NCI-H2196 (cell line): ENCODE measurements around the gene LRRC3.

ENCODE experiments used
- DNase-seq: peaks from one replicate; lab custom pipeline; 2025; ENCODE audit not compliant: unreplicated experiment; lab: John Stamatoyannopoulos, UW

Gene LRRC3

GRCh38 chr21:44510109-44510507, 54.8 kb downstream of the LRRC3 start:
- no peak for DNase-seq

- peak; percentile 87 for DNase-seq
Observed at GRCh38 chr21:44510508-44511218, 55.4 kb downstream of the LRRC3 start.

- no peak for DNase-seq
Observed at GRCh38 chr21:44511219-44511937, 56.1 kb downstream of the LRRC3 start.
